ENCODE results near the gene CHRNB2. TPM values are rescaled to one million over a fixed set of nuclear protein-coding genes. Genes with fewer than 3 reads are reported as not detected.

Gene CHRNB2
- total RNA-seq, 1 experiment from 2014 or later: 3.2 TPM

GRCh38 chr1:154571964-154572288 lies 4.3 kb downstream of the CHRNB2 start:
- no TSS peak for BruUV-seq (replicated peaks)
- POLR2A ChIA-PET (ENCODE audit: low non-redundant PET): no interaction called here
- intact Hi-C loops (cut with micrococcal nuclease; ENCODE audit: unreplicated experiment): no loop called here
- H3K36me3 ChIP-seq (ENCODE audit: insufficient read depth, low read length, poor library complexity, severe bottlenecking): no peaks in the 10 kb centered on the region
- CTCF ChIA-PET: no interaction called here
- DNase-seq (ENCODE audit: low spot score): no peak
- no peaks in the 10 kb centered on the region for H3K27me3 ChIP-seq (replicated peaks; ENCODE audit: insufficient read depth, low read depth, low read length, poor library complexity)
- H3K4me1 ChIP-seq (ENCODE audit: insufficient read depth, low read length, poor library complexity, severe bottlenecking): peaks cover 4% of the 10 kb centered on the region
- TF ChIP-seq EZH2 (IDR thresholded peaks at IDR 0.05; ENCODE audit: borderline replicate concordance, low read depth, low read length, poor library complexity, severe bottlenecking): no peak
- no peak for TF ChIP-seq CTCF (conservative IDR thresholded peaks at IDR 0.05; ENCODE audit: low read depth, low read length)
- H3K4me3 ChIP-seq (ENCODE audit: low read depth, low read length, poor library complexity, severe bottlenecking): no peak overlapping the region
- no peak overlapping the region for H3K27ac ChIP-seq (ENCODE audit: low read depth, low read length, poor library complexity, severe bottlenecking)
- no peaks in the 10 kb centered on the region for H3K9me3 ChIP-seq (ENCODE audit: low read depth, low read length, poor library complexity, severe bottlenecking)

GRCh38 chr1:154572468-154573167 lies 5.0 kb downstream of the CHRNB2 start:
- H3K4me3 ChIP-seq (ENCODE audit: low read depth, low read length, poor library complexity, severe bottlenecking): no peak overlapping the region
- intact Hi-C loops (cut with micrococcal nuclease; ENCODE audit: unreplicated experiment): no loop called here
- no peaks in the 10 kb centered on the region for H3K36me3 ChIP-seq (ENCODE audit: insufficient read depth, low read length, poor library complexity, severe bottlenecking)
- no peaks in the 10 kb centered on the region for H3K9me3 ChIP-seq (ENCODE audit: low read depth, low read length, poor library complexity, severe bottlenecking)
- no peak for DNase-seq (ENCODE audit: low spot score)
- CTCF ChIA-PET: interaction anchor here (1.1 kb wide), 1 partner anchor 13 kb away, joined by 5 read pairs; no protein-coding TSS in a partner anchor
- H3K4me1 ChIP-seq (ENCODE audit: insufficient read depth, low read length, poor library complexity, severe bottlenecking): peaks cover 4% of the 10 kb centered on the region
- no peak overlapping the region for H3K27ac ChIP-seq (ENCODE audit: low read depth, low read length, poor library complexity, severe bottlenecking)
- H3K27me3 ChIP-seq (replicated peaks; ENCODE audit: insufficient read depth, low read depth, low read length, poor library complexity): no peaks in the 10 kb centered on the region
- POLR2A ChIA-PET (ENCODE audit: low non-redundant PET): no interaction called here
- TF ChIP-seq CTCF (conservative IDR thresholded peaks at IDR 0.05; ENCODE audit: low read depth, low read length) (no peak), EZH2 (IDR thresholded peaks at IDR 0.05; ENCODE audit: borderline replicate concordance, low read depth, low read length, poor library complexity, severe bottlenecking) (no peak)
- no TSS peak for BruUV-seq (replicated peaks)

GRCh38 chr1:154573168-154573510 lies 5.6 kb downstream of the CHRNB2 start:
- Histone ChIP-seq H3K27ac (ENCODE audit: low read depth, low read length, poor library complexity, severe bottlenecking) (no peak overlapping the region), H3K4me3 (ENCODE audit: low read depth, low read length, poor library complexity, severe bottlenecking) (no peak overlapping the region), H3K4me1 (ENCODE audit: insufficient read depth, low read length, poor library complexity, severe bottlenecking) (peaks cover under 1% of the 10 kb centered on the region), H3K9me3 (ENCODE audit: low read depth, low read length, poor library complexity, severe bottlenecking) (no peaks in the 10 kb centered on the region), H3K36me3 (ENCODE audit: insufficient read depth, low read length, poor library complexity, severe bottlenecking) (no peaks in the 10 kb centered on the region), H3K27me3 (replicated peaks; ENCODE audit: insufficient read depth, low read depth, low read length, poor library complexity) (no peaks in the 10 kb centered on the region)
- no TSS peak for BruUV-seq (replicated peaks)
- no peak for DNase-seq (ENCODE audit: low spot score)
- ChIA-PET POLR2A (ENCODE audit: low non-redundant PET) (no interaction called here), CTCF (interaction anchor here (1.1 kb wide), 1 partner anchor 14 kb away, joined by 5 read pairs; no protein-coding TSS in a partner anchor)
- intact Hi-C loops (cut with micrococcal nuclease; ENCODE audit: unreplicated experiment): no loop called here
- no peak for TF ChIP-seq EZH2 (IDR thresholded peaks at IDR 0.05; ENCODE audit: borderline replicate concordance, low read depth, low read length, poor library complexity, severe bottlenecking)
- TF ChIP-seq CTCF (conservative IDR thresholded peaks at IDR 0.05; ENCODE audit: low read depth, low read length): no peak

All from A673 (cell line).